ENCODE data around the gene SPTBN2. TPM values are rescaled to one million over a fixed set of nuclear protein-coding genes. Genes with fewer than 3 reads are reported as not detected.

SPTBN2 gene
- total and polyA plus RNA-seq, 2 donors from 2014 or later = 64.9 to 69.8 TPM

- Histone ChIP-seq H3K4me1 (ENCODE audit: control insufficient read depth in 2 of 3, insufficient read depth in 2 of 3, low read depth in 1 of 3, low read length in 3 of 3) (no peaks in the 10 kb centered on the region), H3K4me3 (ENCODE audit: low read length in 3 of 3) (no peak overlapping the region), H3K27ac (ENCODE audit: low read depth in 2 of 2, low read length in 2 of 2) (no peak overlapping the region), H3K36me3 (ENCODE audit: control insufficient read depth in 2 of 3, insufficient read depth in 3 of 3, low read length in 3 of 3) (peaks cover 0 to 35% (median 3%) of the 10 kb centered on the region in 3 donors), H3K9ac (ENCODE audit: low read length in 3 of 3) (no peak overlapping the region), H3K9me3 (ENCODE audit: control insufficient read depth in 2 of 3, insufficient read depth in 1 of 3, low read length in 3 of 3) (no peaks in the 10 kb centered on the region), H3K27me3 (ENCODE audit: control insufficient read depth, insufficient read depth, low read length) (no peaks in the 10 kb centered on the region)
- DNase-seq = no peak
- no peak for FAIRE-seq
- TF ChIP-seq, protein P1, sequence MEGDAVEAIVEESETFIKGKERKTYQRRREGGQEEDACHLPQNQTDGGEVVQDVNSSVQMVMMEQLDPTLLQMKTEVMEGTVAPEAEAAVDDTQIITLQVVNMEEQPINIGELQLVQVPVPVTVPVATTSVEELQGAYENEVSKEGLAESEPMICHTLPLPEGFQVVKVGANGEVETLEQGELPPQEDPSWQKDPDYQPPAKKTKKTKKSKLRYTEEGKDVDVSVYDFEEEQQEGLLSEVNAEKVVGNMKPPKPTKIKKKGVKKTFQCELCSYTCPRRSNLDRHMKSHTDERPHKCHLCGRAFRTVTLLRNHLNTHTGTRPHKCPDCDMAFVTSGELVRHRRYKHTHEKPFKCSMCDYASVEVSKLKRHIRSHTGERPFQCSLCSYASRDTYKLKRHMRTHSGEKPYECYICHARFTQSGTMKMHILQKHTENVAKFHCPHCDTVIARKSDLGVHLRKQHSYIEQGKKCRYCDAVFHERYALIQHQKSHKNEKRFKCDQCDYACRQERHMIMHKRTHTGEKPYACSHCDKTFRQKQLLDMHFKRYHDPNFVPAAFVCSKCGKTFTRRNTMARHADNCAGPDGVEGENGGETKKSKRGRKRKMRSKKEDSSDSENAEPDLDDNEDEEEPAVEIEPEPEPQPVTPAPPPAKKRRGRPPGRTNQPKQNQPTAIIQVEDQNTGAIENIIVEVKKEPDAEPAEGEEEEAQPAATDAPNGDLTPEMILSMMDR (IDR thresholded peaks at IDR 0.05; ENCODE audit: borderline replicate concordance, extremely low read depth, insufficient read depth) = no peak
- intact Hi-C loops (cut with DNase I) = no loop called here
Measured at GRCh38 chr11:66710384-66710930, 18.6 kb downstream of the SPTBN2 start.

DNA sequence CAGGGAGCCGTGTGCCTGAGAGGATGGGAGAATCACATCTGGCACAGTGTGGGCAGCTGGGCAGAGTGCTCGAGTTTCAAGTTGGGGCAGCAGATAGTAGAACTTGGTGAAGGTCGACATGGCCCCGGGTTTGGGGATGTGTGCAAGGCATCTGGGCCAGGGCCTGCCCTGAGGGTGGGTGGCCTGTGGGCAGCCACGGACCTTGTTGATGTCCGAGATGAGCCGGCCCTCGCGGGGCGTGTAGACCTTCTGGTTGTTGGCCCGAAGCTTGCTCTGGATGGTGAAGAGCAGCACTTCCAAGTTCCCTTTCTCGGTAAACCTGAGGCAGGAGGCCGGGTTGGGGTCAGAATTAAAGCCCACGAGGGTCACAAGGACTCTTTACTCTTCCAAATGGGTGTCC lies 20.3 kb downstream of the SPTBN2 start:
- TF ChIP-seq, protein P1 (IDR thresholded peaks at IDR 0.05; ENCODE audit: borderline replicate concordance, extremely low read depth, insufficient read depth) = no peak
- DNase-seq (no peak), FAIRE-seq (no peak)
- no peak overlapping the region for H3K9ac ChIP-seq (ENCODE audit: low read length in 3 of 3)
- H3K27me3 ChIP-seq (ENCODE audit: control insufficient read depth, insufficient read depth, low read length) = no peaks in the 10 kb centered on the region
- no peak overlapping the region for H3K4me3 ChIP-seq (ENCODE audit: low read length in 3 of 3)
- peak overlapping the region in 1 of 2 donors; percentile 23 for H3K27ac ChIP-seq (ENCODE audit: low read depth in 2 of 2, low read length in 2 of 2)
- no peaks in the 10 kb centered on the region for H3K9me3 ChIP-seq (ENCODE audit: control insufficient read depth in 2 of 3, insufficient read depth in 1 of 3, low read length in 3 of 3)
- intact Hi-C loops (cut with DNase I) = no loop called here
- peaks cover 0 to 24% (median 0%) of the 10 kb centered on the region in 3 donors for H3K36me3 ChIP-seq (ENCODE audit: control insufficient read depth in 2 of 3, insufficient read depth in 3 of 3, low read length in 3 of 3)
- H3K4me1 ChIP-seq (ENCODE audit: control insufficient read depth in 2 of 3, insufficient read depth in 2 of 3, low read depth in 1 of 3, low read length in 3 of 3) = no peaks in the 10 kb centered on the region

DNA sequence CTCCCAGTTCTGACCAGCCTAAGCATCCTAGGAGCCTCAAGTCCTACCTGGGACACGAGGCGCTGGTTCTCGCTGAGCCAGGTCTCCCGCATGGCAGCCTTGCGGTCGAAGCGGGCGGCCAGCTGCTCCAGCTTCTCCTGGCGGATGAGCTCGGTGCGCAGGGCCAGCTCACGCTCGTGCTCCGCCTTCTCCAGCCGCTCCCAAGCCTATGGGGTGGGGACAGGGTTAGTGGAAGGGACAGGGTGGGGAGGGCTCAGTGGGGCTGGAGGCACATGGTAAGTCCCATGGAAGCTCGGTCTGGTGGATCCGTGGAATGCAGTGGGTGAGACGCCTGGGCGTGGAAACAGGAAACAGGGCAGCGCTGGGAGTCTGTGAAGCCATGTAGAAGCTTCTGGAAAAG lies 20.9 kb downstream of the SPTBN2 start:
- Histone ChIP-seq H3K4me1 (ENCODE audit: control insufficient read depth in 2 of 3, insufficient read depth in 2 of 3, low read depth in 1 of 3, low read length in 3 of 3) (no peaks in the 10 kb centered on the region), H3K27me3 (ENCODE audit: control insufficient read depth, insufficient read depth, low read length) (no peaks in the 10 kb centered on the region), H3K9ac (ENCODE audit: low read length in 3 of 3) (no peak overlapping the region), H3K36me3 (ENCODE audit: control insufficient read depth in 2 of 3, insufficient read depth in 3 of 3, low read length in 3 of 3) (peaks cover 0 to 18% (median 0%) of the 10 kb centered on the region in 3 donors), H3K4me3 (ENCODE audit: low read length in 3 of 3) (no peak overlapping the region), H3K9me3 (ENCODE audit: control insufficient read depth in 2 of 3, insufficient read depth in 1 of 3, low read length in 3 of 3) (no peaks in the 10 kb centered on the region), H3K27ac (ENCODE audit: low read depth in 2 of 2, low read length in 2 of 2) (no peak overlapping the region)
- intact Hi-C loops (cut with DNase I) = no loop called here
- TF ChIP-seq, protein P1 (IDR thresholded peaks at IDR 0.05; ENCODE audit: borderline replicate concordance, extremely low read depth, insufficient read depth) = no peak
- FAIRE-seq (no peak), DNase-seq (peak in 1 of 5 donors; percentile 12)

DNA sequence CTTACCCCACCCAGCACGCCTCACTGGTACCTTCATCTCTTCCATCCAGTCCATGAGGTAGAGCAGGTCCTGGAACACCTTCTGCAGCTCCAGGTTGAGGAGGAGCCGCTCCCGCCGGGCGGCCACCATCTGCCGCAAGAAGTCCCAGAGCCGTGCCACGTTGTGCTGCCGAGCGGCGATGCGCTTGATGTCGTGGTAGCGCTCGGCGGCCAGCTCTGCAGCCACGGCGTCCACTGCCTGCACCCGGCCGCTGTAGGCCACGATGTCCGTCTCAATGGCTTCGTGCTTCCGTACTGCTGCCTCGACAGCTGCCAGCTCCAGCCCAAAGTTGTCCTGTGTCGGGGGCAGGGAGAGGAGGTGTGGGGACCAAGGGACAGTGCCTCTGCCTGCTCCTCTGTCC lies 21.5 kb downstream of the SPTBN2 start:
- DNase-seq = no peak
- Histone ChIP-seq H3K4me1 (ENCODE audit: control insufficient read depth in 2 of 3, insufficient read depth in 2 of 3, low read depth in 1 of 3, low read length in 3 of 3) (no peaks in the 10 kb centered on the region), H3K9me3 (ENCODE audit: control insufficient read depth in 2 of 3, insufficient read depth in 1 of 3, low read length in 3 of 3) (no peaks in the 10 kb centered on the region), H3K4me3 (ENCODE audit: low read length in 3 of 3) (no peak overlapping the region), H3K9ac (ENCODE audit: low read length in 3 of 3) (no peak overlapping the region), H3K27me3 (ENCODE audit: control insufficient read depth, insufficient read depth, low read length) (no peaks in the 10 kb centered on the region), H3K36me3 (ENCODE audit: control insufficient read depth in 2 of 3, insufficient read depth in 3 of 3, low read length in 3 of 3) (peaks cover 0 to 14% (median 0%) of the 10 kb centered on the region in 3 donors), H3K27ac (ENCODE audit: low read depth in 2 of 2, low read length in 2 of 2) (no peak overlapping the region)
- intact Hi-C loops (cut with DNase I) = no loop called here
- no peak for FAIRE-seq
- TF ChIP-seq, protein P1 (IDR thresholded peaks at IDR 0.05; ENCODE audit: borderline replicate concordance, extremely low read depth, insufficient read depth) = no peak
